ENCODE measurements around the gene SLC8A3.

The SLC8A3 gene

DNA sequence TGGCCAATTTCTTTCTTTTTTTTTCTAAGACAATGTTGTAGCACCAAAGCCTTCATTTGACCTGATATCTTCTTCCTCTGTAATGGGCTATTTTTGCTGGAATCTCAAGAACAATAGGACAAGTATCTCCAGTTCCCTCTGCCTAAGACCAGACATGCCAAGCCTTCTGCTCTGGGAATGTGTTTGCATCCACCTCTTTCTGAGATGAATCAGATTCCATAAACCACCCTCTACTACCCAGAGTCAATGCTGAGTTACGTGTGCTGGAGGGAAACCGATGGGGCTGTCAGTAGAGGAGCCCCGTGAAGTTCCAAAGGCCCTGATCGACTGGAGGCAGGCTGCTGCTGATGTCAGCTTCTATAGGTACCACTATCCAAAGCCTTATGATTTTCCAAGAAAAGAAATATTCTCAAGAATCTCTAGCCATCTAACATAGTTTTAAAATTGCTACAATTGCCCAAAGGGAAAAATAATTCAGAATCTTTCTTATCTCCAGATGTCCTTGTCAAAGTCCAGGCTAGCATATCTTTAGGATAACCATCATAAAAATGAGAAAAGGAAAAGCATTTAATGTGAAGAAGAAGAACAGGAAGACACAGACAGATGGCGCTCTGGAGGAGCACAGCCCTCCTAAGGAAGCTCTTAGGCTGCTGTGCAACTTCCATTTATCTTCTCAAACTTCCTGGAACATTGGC, 101.9 kb downstream of the SLC8A3 start:
- Histone ChIP-seq H4K20me1 (ENCODE audit: insufficient read depth, low read length) (no peaks in the 10 kb centered on the region), H3F3A (ENCODE audit: insufficient read depth, low read length) (no peaks in the 10 kb centered on the region), H3K79me2 (ENCODE audit: insufficient read depth, low read length) (no peaks in the 10 kb centered on the region), H3K9me3 (ENCODE audit: low read length) (no peaks in the 10 kb centered on the region), H2AFZ (ENCODE audit: low read length) (no peak overlapping the region), H3K9me2 (ENCODE audit: low read depth, low read length) (no peaks in the 10 kb centered on the region), H3K36me3 (ENCODE audit: insufficient read depth, low read length) (no peaks in the 10 kb centered on the region), H3K9ac (ENCODE audit: low read length) (no peak overlapping the region), H3K4me1 (ENCODE audit: insufficient read depth, low read length, severe bottlenecking) (no peaks in the 10 kb centered on the region), H3K27ac (ENCODE audit: low read depth, low read length, poor library complexity, severe bottlenecking) (no peak overlapping the region), H3K4me2 (ENCODE audit: low read length) (no peak overlapping the region), H3K27me3 (ENCODE audit: insufficient read depth, low read length) (no peaks in the 10 kb centered on the region), H3K4me3 (ENCODE audit: low read depth, low read length, poor library complexity, severe bottlenecking) (no peak overlapping the region)
- TF ChIP-seq, protein P1, sequence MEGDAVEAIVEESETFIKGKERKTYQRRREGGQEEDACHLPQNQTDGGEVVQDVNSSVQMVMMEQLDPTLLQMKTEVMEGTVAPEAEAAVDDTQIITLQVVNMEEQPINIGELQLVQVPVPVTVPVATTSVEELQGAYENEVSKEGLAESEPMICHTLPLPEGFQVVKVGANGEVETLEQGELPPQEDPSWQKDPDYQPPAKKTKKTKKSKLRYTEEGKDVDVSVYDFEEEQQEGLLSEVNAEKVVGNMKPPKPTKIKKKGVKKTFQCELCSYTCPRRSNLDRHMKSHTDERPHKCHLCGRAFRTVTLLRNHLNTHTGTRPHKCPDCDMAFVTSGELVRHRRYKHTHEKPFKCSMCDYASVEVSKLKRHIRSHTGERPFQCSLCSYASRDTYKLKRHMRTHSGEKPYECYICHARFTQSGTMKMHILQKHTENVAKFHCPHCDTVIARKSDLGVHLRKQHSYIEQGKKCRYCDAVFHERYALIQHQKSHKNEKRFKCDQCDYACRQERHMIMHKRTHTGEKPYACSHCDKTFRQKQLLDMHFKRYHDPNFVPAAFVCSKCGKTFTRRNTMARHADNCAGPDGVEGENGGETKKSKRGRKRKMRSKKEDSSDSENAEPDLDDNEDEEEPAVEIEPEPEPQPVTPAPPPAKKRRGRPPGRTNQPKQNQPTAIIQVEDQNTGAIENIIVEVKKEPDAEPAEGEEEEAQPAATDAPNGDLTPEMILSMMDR (IDR thresholded peaks at IDR 0.05; ENCODE audit: low read length), result peak; percentile 56
- TF ChIP-seq EZH2 (IDR thresholded peaks at IDR 0.05; ENCODE audit: borderline replicate concordance, low read length), result no peak

DNA sequence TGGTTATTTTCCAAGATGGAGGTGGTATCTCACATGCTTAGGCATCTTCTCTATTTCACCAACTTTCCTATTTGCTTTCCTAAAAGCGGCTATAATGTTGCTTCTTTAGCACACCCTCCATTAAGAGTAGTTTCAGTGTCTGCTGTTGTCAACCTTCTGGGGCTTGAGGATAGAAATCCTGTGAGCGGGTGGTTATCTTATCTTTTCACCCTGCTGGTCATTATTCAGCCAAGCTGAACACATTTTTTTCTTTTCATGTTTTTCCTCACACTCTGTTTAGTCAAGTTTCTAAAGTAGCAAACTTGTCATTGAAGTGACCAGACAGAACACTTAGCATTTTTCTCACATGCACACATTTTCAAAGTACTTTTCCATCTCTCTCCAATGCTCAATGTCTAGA, 104.5 kb downstream of the SLC8A3 start:
- H3K36me3 ChIP-seq (ENCODE audit: insufficient read depth, low read length), result no peaks in the 10 kb centered on the region
- no peaks in the 10 kb centered on the region for H3K27me3 ChIP-seq (ENCODE audit: insufficient read depth, low read length)
- H3K9ac ChIP-seq (ENCODE audit: low read length), result no peak overlapping the region
- no peaks in the 10 kb centered on the region for H3F3A ChIP-seq (ENCODE audit: insufficient read depth, low read length)
- no peaks in the 10 kb centered on the region for H3K9me2 ChIP-seq (ENCODE audit: low read depth, low read length)
- no peak overlapping the region for H3K4me3 ChIP-seq (ENCODE audit: low read depth, low read length, poor library complexity, severe bottlenecking)
- H2AFZ ChIP-seq (ENCODE audit: low read length), result no peak overlapping the region
- no peaks in the 10 kb centered on the region for H3K4me1 ChIP-seq (ENCODE audit: insufficient read depth, low read length, severe bottlenecking)
- H3K79me2 ChIP-seq (ENCODE audit: insufficient read depth, low read length), result no peaks in the 10 kb centered on the region
- H4K20me1 ChIP-seq (ENCODE audit: insufficient read depth, low read length), result no peaks in the 10 kb centered on the region
- no peaks in the 10 kb centered on the region for H3K9me3 ChIP-seq (ENCODE audit: low read length)
- H3K4me2 ChIP-seq (ENCODE audit: low read length), result no peak overlapping the region
- no peak for TF ChIP-seq EZH2 (IDR thresholded peaks at IDR 0.05; ENCODE audit: borderline replicate concordance, low read length)
- TF ChIP-seq, protein P1 (IDR thresholded peaks at IDR 0.05; ENCODE audit: low read length), result no peak
- no peak overlapping the region for H3K27ac ChIP-seq (ENCODE audit: low read depth, low read length, poor library complexity, severe bottlenecking)

DNA sequence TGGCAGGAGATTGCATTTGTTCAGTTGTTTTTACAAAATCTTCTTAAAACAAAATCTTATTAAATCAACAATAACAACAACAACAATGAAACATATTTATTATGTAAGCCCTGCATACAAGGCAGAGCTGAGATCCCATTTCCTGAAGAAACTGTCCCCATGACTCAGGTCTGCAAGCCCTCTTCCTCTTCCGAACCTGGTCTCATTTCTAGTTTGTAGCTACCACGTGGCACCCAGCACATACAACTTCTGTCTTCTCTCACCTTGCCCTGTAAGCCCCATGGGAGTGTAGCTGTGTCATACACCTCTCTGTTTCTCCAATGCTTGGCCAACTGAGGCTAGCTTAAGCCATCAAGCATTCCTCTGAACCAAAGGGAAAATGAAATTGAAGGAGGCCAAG, 106.4 kb downstream of the SLC8A3 start:
- Histone ChIP-seq H3K4me1 (ENCODE audit: insufficient read depth, low read length, severe bottlenecking) (no peaks in the 10 kb centered on the region), H3K36me3 (ENCODE audit: insufficient read depth, low read length) (no peaks in the 10 kb centered on the region), H3K9ac (ENCODE audit: low read length) (no peak overlapping the region), H4K20me1 (ENCODE audit: insufficient read depth, low read length) (no peaks in the 10 kb centered on the region), H3K9me3 (ENCODE audit: low read length) (no peaks in the 10 kb centered on the region), H3F3A (ENCODE audit: insufficient read depth, low read length) (no peaks in the 10 kb centered on the region), H3K4me2 (ENCODE audit: low read length) (no peak overlapping the region), H3K4me3 (ENCODE audit: low read depth, low read length, poor library complexity, severe bottlenecking) (no peak overlapping the region), H3K9me2 (ENCODE audit: low read depth, low read length) (no peaks in the 10 kb centered on the region), H3K79me2 (ENCODE audit: insufficient read depth, low read length) (no peaks in the 10 kb centered on the region), H2AFZ (ENCODE audit: low read length) (no peak overlapping the region), H3K27ac (ENCODE audit: low read depth, low read length, poor library complexity, severe bottlenecking) (no peak overlapping the region), H3K27me3 (ENCODE audit: insufficient read depth, low read length) (no peaks in the 10 kb centered on the region)
- TF ChIP-seq, protein P1 (IDR thresholded peaks at IDR 0.05; ENCODE audit: low read length), result no peak
- TF ChIP-seq EZH2 (IDR thresholded peaks at IDR 0.05; ENCODE audit: borderline replicate concordance, low read length), result no peak
